ENCODE data around the gene SPRTN. TPM values are rescaled to one million over a fixed set of nuclear protein-coding genes. Genes with fewer than 3 reads are reported as not detected.

SPRTN gene
- total RNA-seq, 1 donor from 2014 or later, result 13.9 TPM

- H3K4me3 Mint-ChIP-seq (ENCODE audit: low read depth), result no peak overlapping the region
- no peak overlapping the region for H3K27ac Mint-ChIP-seq
- H3K27me3 Mint-ChIP-seq, result no peaks in the 10 kb centered on the region
- no peaks in the 10 kb centered on the region for H3K36me3 Mint-ChIP-seq (ENCODE audit: insufficient read depth)
- no peaks in the 10 kb centered on the region for H3K9me3 Mint-ChIP-seq (ENCODE audit: low read depth)
- H3K4me1 Mint-ChIP-seq (ENCODE audit: low read depth), result peaks cover 18% of the 10 kb centered on the region
- TF ChIP-seq CTCF (IDR thresholded peaks at IDR 0.05; ENCODE audit: unreplicated experiment), result no peak
- DNase-seq (ENCODE audit: low spot score, unreplicated experiment), result no peak
These were observed 58.5 kb downstream of the SPRTN start for GRCh38 chr1:231396643-231397042.

- no peak for TF ChIP-seq CTCF (IDR thresholded peaks at IDR 0.05; ENCODE audit: unreplicated experiment)
- H3K9me3 Mint-ChIP-seq (ENCODE audit: low read depth), result no peaks in the 10 kb centered on the region
- H3K4me3 Mint-ChIP-seq (ENCODE audit: low read depth), result no peak overlapping the region
- H3K27me3 Mint-ChIP-seq, result no peaks in the 10 kb centered on the region
- no peak overlapping the region for H3K27ac Mint-ChIP-seq
- H3K36me3 Mint-ChIP-seq (ENCODE audit: insufficient read depth), result no peaks in the 10 kb centered on the region
- DNase-seq (ENCODE audit: low spot score, unreplicated experiment), result no peak
- peaks cover 18% of the 10 kb centered on the region for H3K4me1 Mint-ChIP-seq (ENCODE audit: low read depth)
These were observed 60.0 kb downstream of the SPRTN start for GRCh38 chr1:231397886-231398671.

- no peaks in the 10 kb centered on the region for H3K27me3 Mint-ChIP-seq
- TF ChIP-seq CTCF (IDR thresholded peaks at IDR 0.05; ENCODE audit: unreplicated experiment), result no peak
- H3K4me1 Mint-ChIP-seq (ENCODE audit: low read depth), result peaks cover 1% of the 10 kb centered on the region
- H3K27ac Mint-ChIP-seq, result no peak overlapping the region
- no peaks in the 10 kb centered on the region for H3K36me3 Mint-ChIP-seq (ENCODE audit: insufficient read depth)
- DNase-seq (ENCODE audit: low spot score, unreplicated experiment), result no peak
- H3K9me3 Mint-ChIP-seq (ENCODE audit: low read depth), result no peaks in the 10 kb centered on the region
- H3K4me3 Mint-ChIP-seq (ENCODE audit: low read depth), result no peak overlapping the region
These were observed 63.4 kb downstream of the SPRTN start for GRCh38 chr1:231401478-231401877.

GRCh38 chr1:231404318-231404717, 66.2 kb downstream of the SPRTN start:
- TF ChIP-seq CTCF (IDR thresholded peaks at IDR 0.05; ENCODE audit: unreplicated experiment), result no peak
- Mint-ChIP-seq H3K4me3 (ENCODE audit: low read depth) (no peak overlapping the region), H3K9me3 (ENCODE audit: low read depth) (no peaks in the 10 kb centered on the region), H3K4me1 (ENCODE audit: low read depth) (peaks cover 1% of the 10 kb centered on the region), H3K27ac (no peak overlapping the region), H3K36me3 (ENCODE audit: insufficient read depth) (no peaks in the 10 kb centered on the region), H3K27me3 (no peaks in the 10 kb centered on the region)
- no peak for DNase-seq (ENCODE audit: low spot score, unreplicated experiment)

Other genes with a start within 250 kb of the SPRTN start
- 0.05 and 0.09 TPM in 2 replicates for gene TRIM67, start 176.2 kb upstream of the SPRTN start, total RNA-seq
- gene GNPAT, start 97.1 kb upstream of the SPRTN start, total RNA-seq, result 69.9 and 70.2 TPM in 2 replicates
- 9.1 and 9.6 TPM in 2 replicates for gene EXOC8, start 441 bp upstream of the SPRTN start, total RNA-seq
- gene EGLN1, start 84.0 kb downstream of the SPRTN start, total RNA-seq, result 18.3 and 19.9 TPM in 2 replicates
- 33.2 and 35.6 TPM in 2 replicates for gene TSNAX, start 190.4 kb downstream of the SPRTN start, total RNA-seq